Measurements from ENCODE around the gene PPP6R2. TPM values are rescaled to one million over a fixed set of nuclear protein-coding genes. Genes with fewer than 3 reads are reported as not detected.

The PPP6R2 gene
- total RNA-seq, 1 experiment from 2014 or later = 61.3 TPM

DNA sequence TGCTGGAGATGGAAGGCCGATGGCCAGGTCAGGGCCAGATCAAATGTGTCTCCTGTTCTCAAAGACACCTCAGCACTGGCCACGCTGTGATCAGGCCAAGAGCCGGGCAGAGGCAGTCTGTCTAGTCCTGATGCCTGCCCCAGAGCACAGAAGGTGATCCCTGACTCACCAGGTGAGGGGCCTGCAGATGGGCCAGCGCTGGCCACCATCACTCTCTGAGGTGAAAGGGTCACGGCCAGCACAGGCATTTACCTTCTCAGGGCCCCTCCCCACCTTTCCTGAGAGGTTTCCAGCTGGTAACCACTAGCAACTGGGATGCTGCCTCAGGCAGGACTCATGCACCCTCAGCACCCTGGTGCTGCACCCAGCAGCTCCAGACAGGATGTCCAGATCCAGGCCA lies 128.8 kb downstream of the PPP6R2 start:
- Histone ChIP-seq H3K79me2 (ENCODE audit: insufficient read depth, low read length) (peaks cover 61% of the 10 kb centered on the region), H3K9ac (ENCODE audit: low read length) (no peak overlapping the region), H2AFZ (ENCODE audit: low read depth, low read length, poor library complexity, severe bottlenecking) (no peak overlapping the region), H3K36me3 (ENCODE audit: control insufficient read depth in 1 of 2, insufficient read depth in 2 of 2, low read length in 2 of 2) (no peaks in the 10 kb centered on the region; a peak in 2 of 4 replicates), H3K4me1 (ENCODE audit: control insufficient read depth in 1 of 2, insufficient read depth in 2 of 2, low read length in 2 of 2) (peaks cover 30 to 56% of the 10 kb centered on the region in 2 experiments), H3K4me3 (replicated peaks in 1 of 2; ENCODE audit: low read depth in 1 of 2, low read length in 2 of 2) (no peak overlapping the region), H3K27me3 (ENCODE audit: insufficient read depth, low read length) (no peaks in the 10 kb centered on the region), H3K9me3 (ENCODE audit: control insufficient read depth in 1 of 2, insufficient read depth in 1 of 2, low read depth in 1 of 2, low read length in 2 of 2) (no peaks in the 10 kb centered on the region), H4K20me1 (ENCODE audit: insufficient read depth) (peaks cover 6% of the 10 kb centered on the region; the same call in 1 of the 2 replicates), H3K4me2 (ENCODE audit: low read length) (no peak overlapping the region), H3K27ac (ENCODE audit: low read depth, low read length) (no peak overlapping the region), H3K9me2 (ENCODE audit: insufficient read depth) (no peaks in the 10 kb centered on the region)
- ChIA-PET CTCF (no interaction called here), RAD21 (ENCODE audit: low non-redundant PET in 1 of 2, low total read pairs in 2 of 2, uncharacterized antibody in 2 of 2, unreplicated experiment in 2 of 2) (no interaction called here), POLR2A (no interaction called here)
- no TSS peak for BruUV-seq (replicated peaks)
- ATAC-seq (no peak), DNase-seq (ENCODE audit: low read depth, low spot score) (no peak)
- TF ChIP-seq ELF1 (IDR thresholded peaks at IDR 0.05; ENCODE audit: borderline replicate concordance, low read depth) (no peak), EGR1 (IDR thresholded peaks at IDR 0.05; ENCODE audit: low read depth) (no peak), MAX (IDR thresholded peaks at IDR 0.05) (no peak), POLR2AphosphoS5 (IDR thresholded peaks at IDR 0.05; ENCODE audit: low read depth, low read length) (no peak), SIN3A (IDR thresholded peaks at IDR 0.05; ENCODE audit: low read depth) (no peak), ZNF274 (IDR thresholded peaks at IDR 0.05; ENCODE audit: low read depth, low read length) (no peak), RAD21 (IDR thresholded peaks at IDR 0.05; ENCODE audit: low read depth) (no peak), ZBTB33 (IDR thresholded peaks at IDR 0.05; ENCODE audit: extremely low read depth, insufficient replicate concordance, low read length) (no peak), ZFX (IDR thresholded peaks at IDR 0.05) (no peak), EZH2phosphoT487 (IDR thresholded peaks at IDR 0.05; ENCODE audit: borderline replicate concordance) (no peak)
- TF ChIP-seq, protein P1, sequence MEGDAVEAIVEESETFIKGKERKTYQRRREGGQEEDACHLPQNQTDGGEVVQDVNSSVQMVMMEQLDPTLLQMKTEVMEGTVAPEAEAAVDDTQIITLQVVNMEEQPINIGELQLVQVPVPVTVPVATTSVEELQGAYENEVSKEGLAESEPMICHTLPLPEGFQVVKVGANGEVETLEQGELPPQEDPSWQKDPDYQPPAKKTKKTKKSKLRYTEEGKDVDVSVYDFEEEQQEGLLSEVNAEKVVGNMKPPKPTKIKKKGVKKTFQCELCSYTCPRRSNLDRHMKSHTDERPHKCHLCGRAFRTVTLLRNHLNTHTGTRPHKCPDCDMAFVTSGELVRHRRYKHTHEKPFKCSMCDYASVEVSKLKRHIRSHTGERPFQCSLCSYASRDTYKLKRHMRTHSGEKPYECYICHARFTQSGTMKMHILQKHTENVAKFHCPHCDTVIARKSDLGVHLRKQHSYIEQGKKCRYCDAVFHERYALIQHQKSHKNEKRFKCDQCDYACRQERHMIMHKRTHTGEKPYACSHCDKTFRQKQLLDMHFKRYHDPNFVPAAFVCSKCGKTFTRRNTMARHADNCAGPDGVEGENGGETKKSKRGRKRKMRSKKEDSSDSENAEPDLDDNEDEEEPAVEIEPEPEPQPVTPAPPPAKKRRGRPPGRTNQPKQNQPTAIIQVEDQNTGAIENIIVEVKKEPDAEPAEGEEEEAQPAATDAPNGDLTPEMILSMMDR (IDR thresholded peaks at IDR 0.05 in 2 of 3, conservative IDR thresholded peaks at IDR 0.05 in 1 of 3; ENCODE audit: borderline replicate concordance in 1 of 3, insufficient read depth in 1 of 3, low read depth in 2 of 3, low read length in 2 of 3) = no peak
- TF ChIP-seq, protein P2, sequence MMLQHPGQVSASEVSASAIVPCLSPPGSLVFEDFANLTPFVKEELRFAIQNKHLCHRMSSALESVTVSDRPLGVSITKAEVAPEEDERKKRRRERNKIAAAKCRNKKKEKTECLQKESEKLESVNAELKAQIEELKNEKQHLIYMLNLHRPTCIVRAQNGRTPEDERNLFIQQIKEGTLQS (IDR thresholded peaks at IDR 0.05) = no peak
- intact Hi-C loops (cut with micrococcal nuclease) = no loop called here
